GM21619 (cell line): Measurements from ENCODE around the gene RBM18.

Experiments
- ATAC-seq: cut with Tn5 transposase; IDR thresholded peaks from one replicate; pipeline ENCODE4 v1.9.1; 2021; ENCODE audit not compliant: unreplicated experiment

The RBM18 gene

DNA sequence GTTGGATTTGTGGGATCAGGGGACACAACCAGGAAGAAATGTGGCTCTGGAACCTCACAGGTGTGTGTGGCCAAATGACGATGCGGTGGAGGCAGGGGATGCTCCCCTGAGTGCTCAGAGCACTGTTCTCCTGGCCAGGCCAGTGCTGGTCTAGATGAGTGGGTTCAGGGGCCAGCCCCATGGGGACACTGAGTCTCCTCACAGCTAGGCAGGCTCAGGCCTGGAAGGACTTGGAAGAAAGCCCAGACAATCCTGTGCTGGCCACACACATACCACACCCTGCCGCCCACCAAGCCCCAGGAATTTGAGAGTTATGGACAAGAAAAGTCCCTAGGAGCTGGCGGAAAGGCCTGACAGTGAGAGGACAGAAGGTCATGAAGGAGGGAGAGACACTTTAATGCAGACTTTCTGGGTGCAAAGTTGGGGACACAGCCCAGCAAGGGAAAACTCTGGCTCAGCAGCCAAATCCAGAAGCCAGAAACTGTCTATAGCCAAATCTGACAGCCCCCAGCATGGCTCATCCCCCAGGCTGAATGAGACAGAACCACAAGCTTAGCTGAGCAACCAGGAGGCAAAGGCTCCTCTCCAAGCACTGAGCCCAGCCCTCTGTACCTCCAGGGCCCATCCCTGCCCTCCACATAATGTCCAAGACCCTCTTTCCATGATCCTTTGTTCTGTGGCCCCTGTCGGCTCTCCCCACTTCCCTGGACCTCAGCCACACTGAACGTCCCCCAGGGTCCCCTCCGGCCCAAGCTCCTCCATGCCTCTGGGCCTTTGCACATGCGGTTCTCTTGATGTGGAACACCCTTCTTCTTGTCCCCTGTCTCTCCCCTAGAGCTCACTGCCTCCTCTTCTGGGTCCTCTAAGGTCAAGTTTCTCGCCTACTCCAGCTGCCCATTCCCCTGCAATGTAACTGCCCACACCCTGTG is 58.3 kb downstream of the RBM18 start:
- ATAC-seq: no peak

GRCh38 chr9:122205176-122205575 is 59.5 kb downstream of the RBM18 start:
- ATAC-seq: no peak

GRCh38 chr9:122204491-122204890 is 60.1 kb downstream of the RBM18 start:
- no peak for ATAC-seq

DNA sequence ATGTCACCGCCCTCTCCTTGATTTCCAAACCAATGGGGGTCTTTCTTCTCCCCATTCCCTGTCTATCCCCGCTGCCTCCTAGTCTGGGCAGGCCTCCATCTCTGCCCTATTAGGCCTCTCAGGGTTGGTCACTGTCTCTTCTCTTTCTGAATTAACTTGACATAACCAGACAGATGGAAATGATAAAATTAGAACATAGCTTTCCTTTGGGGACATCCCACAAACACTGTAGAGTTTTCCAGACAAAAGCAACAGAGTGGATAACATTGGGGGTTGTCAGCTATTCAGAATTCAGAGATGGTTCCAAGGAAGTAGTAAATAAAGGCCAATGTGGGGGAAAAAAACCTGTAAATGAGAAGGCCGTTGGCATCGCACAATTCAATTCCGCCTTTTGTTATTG is 60.6 kb downstream of the RBM18 start:
- ATAC-seq: no peak

GRCh38 chr9:122202111-122202510 is 62.5 kb downstream of the RBM18 start:
- ATAC-seq: no peak

GRCh38 chr9:122201641-122202040 is 63.0 kb downstream of the RBM18 start:
- ATAC-seq: no peak

DNA sequence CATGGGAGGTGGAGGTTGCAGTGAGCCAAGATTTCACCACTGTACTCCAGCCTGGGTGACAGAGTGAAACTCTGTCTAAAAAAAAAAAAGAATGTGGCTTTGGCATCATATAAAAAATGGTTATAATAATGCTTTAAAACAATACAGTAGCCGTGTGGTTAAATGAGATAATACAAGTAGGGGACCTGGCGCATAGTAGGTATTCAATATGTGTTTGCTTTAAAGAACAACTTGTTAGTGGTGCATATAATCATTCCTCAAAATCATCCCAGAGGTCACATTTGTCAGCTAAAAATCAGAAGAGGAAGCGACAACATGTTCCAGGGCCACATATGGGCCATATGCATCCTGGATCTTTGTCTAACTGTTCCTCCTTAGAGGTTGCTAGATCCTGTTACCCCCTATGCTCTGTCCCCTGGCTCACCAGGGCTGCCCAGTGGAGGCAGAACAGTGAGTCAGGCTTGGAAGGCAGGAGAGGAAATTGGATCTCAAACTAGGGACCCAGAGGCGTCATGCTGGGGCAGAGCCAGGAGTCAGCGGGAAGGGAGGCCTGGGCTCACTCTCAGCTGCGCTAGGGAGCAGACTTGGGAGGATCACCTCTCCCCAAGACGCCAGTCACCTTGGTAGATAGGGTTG is 63.6 kb downstream of the RBM18 start:
- ATAC-seq: no peak

DNA sequence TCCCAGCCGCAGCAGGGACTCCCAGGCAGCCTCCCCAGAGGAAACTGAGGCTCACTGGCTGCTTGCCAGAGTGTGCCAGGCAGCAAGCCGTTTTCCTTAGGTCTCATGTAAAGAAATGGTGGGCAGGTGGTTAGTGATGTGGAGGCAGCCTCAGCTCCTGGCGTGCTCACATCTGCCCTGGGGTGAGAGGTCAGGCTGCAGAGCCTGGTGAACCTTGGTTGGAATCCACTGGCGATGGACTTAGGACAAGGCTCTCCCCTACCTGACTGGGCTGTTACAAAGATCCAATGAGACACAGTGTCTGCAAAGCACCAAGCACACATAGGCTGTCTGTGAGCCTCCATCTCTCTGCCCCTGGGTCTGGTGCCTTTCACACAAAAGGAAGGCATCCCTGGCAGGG is 66.8 kb downstream of the RBM18 start:
- no peak for ATAC-seq

GRCh38 chr9:122197426-122197825 is 67.2 kb downstream of the RBM18 start:
- ATAC-seq: no peak

DNA sequence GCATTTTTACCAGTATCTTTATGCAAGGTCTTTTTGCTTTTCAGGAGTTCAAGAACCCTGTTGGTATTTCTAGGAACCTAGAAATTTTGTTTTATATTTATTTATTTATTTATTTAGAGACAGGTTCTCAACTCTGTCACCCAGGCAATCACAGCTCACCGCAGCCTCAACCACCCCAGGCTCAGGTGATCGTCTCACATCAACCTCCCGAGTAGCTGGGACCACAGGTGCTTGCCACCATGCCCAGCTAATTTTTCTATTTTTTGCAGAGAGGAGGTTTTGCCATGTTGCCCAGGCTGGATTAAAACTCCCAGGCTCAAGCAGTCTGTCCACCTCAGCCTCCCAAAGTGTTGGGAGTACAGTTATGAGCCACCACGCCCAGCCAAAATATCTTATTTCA is 68.8 kb downstream of the RBM18 start:
- no peak for ATAC-seq

DNA sequence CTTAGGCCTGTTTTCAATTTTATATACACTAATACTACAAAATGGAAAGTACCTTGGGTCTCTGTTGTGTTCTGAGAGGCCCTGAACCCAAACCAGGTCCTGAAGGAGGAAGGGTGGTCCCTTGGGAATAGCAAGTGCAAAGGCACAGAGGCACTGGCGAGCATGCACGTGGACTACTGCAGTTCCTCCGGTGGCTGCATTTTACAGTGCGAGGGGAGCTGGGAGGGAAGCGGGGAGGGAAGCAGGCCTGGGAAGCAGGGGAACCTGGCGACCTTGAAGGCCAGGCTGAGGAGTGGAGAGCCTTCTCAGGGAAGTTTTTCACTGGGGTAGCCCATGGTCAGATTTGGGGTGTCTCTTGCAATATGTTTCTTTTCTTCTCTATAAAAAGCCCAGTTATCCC is 71.0 kb downstream of the RBM18 start:
- no peak for ATAC-seq

DNA sequence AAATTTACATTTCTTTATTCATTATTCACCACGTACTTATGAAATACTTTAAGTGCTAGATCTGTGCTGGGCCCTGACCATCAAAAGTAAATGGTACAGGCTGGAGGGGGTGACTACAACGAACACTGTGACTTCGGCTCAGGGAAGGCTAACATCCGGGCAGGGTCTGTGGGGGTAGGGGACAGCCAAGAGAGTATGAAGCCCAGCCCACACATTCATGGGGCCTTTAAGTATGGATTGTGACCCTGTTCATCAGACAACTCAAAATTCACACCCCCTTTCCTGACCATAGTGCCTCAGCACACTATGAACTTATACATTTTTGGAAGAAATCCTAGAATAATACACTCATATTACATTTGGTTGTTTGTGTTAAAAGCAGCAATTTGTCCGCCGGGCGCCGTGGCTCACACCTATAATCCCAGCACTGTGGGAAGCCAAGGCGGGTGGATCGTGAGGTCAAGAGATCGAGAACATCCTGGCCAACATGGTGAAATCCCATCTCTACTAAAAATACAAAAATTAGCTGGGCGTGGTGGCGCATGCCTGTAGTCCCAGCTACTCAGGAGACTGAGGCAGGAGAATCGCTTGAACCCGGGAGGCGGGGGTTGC is 71.6 kb downstream of the RBM18 start:
- no peak for ATAC-seq

DNA sequence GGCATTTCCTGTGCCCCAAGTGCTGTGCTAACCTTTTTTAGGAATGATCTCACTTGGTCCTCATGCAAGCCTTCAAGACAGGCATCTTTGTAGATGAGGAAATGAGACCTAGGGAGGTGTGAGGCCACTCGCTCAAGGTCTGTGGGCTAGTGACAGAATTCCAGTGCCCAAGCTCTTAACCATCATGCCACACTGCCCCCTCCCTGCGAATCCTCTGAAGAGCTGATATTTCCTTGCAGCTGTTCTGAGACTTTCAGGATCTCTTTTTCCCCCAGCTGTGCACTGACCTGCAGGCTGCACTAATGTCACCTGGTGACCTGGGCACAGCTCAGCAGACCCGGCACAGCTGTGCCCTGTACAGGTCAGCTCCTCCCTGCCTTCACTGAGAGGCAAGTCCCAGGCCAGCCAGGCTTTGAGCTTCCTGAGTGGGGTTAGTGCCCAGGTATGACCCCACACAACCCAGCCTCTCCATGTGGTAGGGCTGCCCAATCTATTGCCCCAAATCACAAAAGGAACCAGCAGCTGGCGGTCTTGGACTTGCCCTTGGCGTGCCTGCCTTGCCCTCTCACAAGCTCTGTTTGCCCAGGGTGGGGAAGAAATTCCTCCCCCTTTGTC is 72.3 kb downstream of the RBM18 start:
- no peak for ATAC-seq

- ATAC-seq: no peak
Measured at GRCh38 chr9:122191584-122191983, 73.1 kb downstream of the RBM18 start.

DNA sequence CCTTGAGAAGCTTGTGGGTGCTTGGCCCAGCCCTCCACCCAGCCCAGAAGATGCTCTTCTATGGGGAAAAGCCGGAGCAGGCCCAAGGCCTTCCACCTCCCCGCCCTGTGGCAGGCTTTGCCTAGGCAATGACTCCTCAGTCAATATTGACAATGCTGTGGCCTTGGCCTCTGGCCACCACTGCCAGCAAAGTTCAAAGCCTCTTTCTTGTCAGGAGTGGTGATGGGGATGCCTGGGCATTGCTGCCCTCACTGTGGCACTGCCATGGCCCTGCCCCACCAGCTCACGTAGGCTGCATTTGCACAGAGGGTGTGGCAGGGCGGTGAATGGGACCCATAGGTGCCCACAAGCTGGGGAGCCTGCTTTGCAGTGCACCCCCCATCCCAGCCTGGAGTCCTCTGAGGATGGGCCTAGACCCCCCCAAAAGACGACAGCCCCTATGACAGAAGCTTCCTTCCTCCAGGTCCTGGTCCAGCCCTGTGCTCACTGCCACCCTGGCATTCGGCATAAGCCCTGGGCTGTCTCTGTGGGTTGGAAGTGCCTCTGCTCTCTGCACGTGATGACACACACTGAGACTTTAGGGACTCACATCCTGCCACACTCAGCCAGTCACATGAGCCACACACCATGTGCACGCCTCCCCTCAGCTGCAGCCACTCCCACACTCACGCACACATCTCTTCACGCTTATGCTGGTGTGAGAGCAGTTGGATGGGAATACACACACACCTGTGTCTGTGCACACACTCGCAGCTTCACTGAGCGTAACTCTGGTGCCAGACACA is 73.9 kb downstream of the RBM18 start:
- no peak for ATAC-seq

DNA sequence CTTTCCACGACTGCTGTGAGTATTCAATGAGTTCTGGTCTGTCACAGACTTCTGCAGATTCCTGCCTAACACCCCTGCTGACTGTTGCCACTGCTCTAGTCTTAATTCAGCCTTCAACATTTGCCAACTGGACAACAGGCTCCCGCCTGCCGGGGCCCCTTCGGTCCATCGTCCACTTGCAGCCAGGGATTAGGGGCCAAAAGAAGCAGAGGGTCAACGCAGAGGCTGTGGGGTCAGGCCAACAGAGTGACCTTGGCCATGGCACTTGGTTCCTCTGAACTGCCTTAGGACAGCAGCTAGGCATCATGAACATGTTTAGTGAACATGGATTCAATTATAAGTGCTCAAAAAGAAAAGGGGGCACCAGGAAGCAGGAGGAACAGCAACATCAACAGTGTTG is 76.3 kb downstream of the RBM18 start:
- ATAC-seq: no peak
